GM19397 (cell line): ENCODE data around the gene FGF2.

Source experiments
- ATAC-seq: cut with Tn5 transposase; IDR thresholded peaks from one replicate; pipeline ENCODE4 v1.9.1; 2021; ENCODE audit warnings: mild to moderate bottlenecking, moderate library complexity; ENCODE audit not compliant: unreplicated experiment

FGF2 gene

DNA sequence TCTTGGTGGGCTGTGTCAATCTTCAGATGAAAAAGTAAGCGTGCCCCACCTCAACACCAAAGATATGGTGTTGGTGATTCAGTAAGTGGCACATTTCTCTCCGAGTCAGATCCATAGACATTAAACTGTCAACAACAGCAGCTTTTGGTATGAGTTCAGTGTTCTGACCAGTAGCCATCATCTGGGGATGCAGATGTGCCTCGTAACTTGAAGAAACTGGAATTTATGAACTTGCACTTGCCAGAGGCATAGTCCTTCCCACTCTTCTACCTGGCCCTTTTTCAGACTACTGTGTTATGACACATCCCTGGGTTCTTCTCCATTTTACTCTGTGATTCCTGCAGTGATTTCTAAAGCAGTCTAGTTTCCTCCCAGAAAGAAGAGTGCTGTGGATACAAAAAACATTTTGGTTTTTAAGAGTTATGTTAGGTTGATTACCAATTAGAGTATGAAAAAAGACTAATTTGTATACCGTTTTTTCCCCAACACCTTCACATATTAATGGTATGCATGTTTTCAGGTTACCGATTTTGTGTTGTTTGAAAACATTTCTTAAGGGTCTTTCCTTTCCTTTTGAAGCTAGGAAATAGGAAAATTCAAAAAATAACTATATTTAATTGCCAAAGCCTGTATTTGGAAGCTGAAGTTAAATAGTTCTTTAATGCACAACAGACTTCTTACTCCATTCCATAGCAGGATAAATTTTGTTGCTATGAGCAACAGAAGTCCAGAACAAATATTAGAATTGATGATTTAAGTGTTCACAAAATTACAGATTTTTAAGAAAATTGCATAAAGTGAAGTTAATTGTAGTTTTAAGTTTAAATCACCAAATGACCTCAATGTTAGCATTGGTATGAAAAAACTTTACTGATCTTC, 56.5 kb downstream of the FGF2 start:
- no peak for ATAC-seq

DNA sequence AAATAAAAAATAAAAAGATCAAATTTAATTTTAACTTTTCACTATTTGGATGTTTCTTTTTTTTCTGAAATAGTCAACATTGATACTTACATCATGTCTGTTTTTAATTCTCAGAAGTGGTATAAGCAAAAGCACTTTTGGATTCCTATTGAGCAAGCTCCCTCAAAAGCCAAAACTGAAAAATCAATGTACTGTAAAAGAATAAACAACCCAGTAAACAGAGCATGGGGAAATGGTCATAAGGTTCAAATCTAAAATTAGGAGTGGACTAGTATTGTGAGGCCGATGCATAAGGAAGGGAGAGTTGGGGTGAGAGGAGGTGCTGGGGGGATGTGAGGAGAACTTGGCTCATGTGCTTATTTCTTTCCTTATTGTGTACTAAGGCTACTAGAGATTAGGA, 57.9 kb downstream of the FGF2 start:
- no peak for ATAC-seq

DNA sequence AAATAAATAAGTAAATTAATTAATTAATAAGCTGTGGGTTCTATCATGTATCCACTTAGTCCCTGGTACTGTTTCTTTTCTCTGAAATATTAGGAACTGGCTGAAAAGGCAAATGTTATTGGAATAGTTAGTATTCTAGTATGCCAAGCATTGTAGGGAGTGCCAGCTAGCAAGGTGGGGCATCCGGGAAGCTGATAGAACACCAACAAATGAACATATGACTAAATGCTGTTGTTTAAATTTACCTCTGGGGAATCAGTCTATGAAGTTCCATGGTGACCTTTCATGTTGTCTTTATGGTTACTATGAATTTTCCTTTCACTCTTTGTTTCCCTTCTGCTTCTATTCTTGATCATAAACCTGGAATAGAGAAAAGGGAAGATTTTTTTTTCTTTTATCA, 63.1 kb downstream of the FGF2 start:
- ATAC-seq = no peak

DNA sequence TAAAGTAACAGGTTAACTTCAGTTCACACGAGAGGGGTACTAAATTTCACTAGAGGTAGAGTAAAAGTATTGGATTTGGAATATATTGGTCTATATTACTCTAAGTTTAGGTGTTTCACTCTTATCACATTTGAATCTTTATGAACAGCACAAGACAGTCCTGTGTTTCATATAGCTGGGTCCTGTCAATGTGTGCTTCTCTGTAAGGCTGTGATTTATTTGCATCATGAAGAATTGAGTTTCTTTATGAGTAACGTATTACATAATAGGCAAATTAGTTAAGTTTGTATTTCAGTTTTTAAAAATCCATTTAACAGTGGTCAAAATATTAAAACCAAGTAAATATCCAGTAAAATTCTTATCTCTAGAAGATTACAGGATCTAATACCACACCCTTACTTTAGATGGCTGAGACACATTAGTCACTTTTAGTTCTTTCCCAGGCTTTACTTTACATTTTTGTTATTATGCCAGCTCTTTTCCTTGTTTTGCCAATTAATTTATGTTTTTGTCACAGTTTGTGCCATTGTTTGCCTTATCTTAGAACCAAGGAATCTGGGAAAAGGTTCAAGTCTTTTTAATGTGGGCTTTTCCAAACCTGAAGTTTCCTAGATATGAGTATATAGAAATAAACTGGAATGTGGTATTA, 63.6 kb downstream of the FGF2 start:
- ATAC-seq = no peak

DNA sequence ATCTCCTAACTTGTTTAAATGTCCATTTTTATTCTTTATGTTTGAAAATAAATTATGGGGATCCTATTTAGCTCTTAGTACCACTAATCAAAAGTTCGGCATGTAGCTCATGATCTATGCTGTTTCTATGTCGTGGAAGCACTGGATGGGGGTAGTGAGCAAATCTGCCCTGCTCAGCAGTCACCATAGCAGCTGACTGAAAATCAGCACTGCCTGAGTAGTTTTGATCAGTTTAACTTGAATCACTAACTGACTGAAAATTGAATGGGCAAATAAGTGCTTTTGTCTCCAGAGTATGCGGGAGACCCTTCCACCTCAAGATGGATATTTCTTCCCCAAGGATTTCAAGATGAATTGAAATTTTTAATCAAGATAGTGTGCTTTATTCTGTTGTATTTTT, 68.2 kb downstream of the FGF2 start:
- no peak for ATAC-seq

DNA sequence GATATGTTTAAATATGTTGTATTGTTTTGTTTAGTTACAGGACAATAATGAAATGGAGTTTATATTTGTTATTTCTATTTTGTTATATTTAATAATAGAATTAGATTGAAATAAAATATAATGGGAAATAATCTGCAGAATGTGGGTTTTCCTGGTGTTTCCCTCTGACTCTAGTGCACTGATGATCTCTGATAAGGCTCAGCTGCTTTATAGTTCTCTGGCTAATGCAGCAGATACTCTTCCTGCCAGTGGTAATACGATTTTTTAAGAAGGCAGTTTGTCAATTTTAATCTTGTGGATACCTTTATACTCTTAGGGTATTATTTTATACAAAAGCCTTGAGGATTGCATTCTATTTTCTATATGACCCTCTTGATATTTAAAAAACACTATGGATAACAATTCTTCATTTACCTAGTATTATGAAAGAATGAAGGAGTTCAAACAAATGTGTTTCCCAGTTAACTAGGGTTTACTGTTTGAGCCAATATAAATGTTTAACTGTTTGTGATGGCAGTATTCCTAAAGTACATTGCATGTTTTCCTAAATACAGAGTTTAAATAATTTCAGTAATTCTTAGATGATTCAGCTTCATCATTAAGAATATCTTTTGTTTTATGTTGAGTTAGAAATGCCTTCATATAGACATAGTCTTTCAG, 68.8 kb downstream of the FGF2 start:
- no peak for ATAC-seq

DNA sequence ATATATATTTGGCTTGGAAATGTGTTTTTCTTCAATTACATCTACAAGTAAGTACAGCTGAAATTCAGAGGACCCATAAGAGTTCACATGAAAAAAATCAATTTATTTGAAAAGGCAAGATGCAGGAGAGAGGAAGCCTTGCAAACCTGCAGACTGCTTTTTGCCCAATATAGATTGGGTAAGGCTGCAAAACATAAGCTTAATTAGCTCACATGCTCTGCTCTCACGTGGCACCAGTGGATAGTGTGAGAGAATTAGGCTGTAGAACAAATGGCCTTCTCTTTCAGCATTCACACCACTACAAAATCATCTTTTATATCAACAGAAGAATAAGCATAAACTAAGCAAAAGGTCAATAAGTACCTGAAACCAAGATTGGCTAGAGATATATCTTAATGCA, 69.6 kb downstream of the FGF2 start:
- ATAC-seq = no peak

DNA sequence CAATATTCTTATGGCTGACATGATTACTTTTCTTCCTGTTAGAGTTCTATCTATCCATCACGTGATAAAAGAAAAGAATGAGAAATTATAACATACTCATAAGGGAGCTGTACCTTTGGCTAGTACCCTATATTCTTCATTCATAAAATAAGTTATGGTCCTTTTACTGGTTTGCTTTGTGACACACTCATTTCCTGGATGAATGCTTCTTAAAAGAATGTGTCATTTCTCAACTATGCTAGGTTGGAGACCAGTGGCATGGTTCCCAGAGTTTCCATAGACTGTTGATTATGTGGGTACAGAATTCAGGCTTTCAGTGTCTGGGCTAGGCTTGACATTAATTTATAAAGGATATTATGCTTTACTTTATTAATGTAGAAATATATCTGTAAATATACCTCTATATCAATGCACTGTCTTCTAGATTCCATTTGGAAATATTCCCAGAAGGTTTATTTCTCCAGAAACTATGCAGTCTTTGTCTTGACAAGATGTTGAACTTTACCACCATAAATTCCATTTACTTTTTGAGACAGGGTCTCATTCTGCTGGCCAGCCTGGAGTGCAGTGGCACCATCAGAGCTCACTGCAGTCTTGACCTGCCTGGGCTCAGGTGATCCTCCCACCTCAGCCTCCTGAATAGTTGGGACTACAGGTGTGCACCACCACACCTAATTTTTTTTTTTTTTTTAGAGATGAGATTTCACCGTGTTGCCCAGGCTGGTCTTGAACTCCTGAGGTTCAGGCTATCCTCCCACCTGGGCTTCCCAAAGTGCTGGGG, 71.9 kb downstream of the FGF2 start:
- ATAC-seq = no peak

DNA sequence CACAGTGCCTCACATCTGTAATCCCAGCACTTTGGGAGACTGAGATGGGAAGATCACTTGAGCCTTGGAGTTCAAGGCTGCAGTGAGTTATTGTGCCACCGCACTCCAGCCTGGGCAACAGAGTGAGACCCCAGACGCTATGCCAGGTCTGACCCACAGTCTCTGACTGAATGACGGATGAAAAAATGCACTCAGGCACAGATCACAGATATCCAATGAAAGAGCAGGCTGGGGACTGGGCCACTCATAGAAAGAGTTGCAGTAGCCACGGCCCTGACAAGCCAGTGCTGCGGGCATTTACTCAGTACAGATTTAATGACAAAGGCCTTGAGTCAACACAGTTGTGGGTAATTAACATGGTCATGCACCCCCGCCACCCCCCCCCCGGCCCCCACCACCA, 73.1 kb downstream of the FGF2 start:
- ATAC-seq = no peak

DNA sequence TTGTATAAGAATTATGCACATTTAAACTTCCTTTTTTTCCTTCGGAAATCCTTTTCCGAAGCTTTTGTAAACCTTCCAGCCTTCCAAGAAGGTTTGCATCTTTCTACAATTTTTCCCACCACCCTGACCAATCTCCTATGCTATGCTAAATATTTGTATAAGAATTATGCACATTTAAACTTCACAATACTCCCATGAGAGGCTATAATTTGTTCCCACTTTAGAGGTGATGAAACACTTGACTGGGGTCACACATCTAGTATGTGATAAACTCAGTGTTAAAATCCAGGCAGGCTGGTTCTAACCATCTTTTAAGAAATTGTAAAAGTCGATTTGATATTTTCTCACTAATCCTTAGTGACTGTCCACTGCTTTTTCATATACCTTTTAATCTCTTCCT, 73.7 kb downstream of the FGF2 start:
- ATAC-seq = no peak

DNA sequence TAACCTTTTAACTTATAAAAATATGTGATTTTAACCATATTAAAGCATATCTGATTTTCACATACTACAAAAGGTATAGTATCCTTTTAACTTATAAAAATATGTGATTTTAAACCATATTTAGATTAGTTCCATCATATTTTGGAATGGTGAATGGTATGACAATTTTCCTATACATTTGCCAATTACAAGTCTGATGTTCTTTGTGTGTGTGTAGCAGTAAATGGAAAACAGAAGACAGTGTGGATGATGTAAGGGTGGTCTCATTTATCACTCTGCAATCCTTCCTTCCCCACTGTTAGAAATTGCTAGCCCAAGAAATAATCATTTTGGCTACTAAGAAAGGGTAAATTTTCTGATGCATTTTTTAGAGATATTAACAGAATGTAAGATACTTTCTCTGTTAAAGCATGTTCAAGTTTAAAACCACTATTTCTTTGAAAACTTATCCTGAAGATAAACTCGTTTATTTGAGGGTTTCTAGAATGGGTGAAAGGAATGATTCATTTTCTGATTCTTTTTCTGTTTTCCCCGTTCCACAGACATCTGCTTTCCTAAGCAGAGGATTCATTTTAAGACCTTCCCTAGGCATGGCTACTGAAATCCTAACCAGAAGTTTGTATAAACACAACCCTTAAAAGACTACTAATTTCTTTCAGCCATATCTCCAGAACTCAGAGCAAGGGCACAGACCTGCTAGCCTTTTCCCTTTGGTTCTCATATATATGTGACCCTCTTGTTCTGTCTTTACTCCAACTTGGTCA, 74.8 kb downstream of the FGF2 start:
- no peak for ATAC-seq

DNA sequence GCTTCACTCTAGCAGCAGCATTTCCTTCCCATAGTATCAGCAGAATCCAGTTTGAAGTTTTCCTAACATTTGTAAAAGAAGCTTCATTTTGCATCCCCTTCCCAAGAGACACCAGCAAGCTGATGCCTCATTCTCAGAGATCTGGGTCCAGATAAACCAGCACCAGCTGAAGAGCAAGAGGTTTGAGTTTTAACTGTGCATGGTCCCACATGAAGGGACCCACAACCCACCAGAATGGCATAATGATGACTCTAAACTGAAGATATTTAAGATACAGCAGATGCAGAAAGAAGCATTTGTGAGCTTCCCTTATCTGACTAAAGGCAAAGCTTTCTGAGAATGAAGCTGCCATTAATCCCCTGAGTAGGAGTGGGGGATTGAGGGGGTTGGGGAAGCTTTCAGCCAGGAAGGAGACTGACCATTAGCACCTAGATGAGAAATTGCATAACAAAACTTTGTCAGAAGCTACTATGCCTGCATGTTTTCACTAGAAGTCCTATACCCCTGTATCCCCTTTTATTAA, 77.2 kb downstream of the FGF2 start:
- ATAC-seq = no peak

DNA sequence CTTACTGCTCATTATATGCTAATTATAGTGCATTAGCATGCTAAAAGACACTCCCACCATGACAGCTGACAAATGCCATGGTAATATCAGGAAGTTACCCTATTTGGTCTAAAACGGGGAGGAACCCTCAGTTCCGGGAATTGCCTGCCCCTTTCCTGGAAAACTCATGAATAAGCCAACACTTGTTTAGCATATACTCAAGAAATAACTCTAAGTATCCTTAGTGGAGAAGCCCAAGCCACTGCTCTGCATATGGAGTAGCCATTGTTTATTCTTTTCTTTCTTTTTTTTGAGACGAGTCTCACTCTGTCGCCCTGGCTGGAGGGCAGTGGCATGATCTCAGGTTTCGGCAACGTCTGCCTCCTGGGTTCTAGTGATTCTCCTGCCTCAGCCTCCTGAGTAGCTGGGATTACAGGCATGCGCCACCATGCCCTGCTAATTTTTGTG, 80.3 kb downstream of the FGF2 start:
- no peak for ATAC-seq

DNA sequence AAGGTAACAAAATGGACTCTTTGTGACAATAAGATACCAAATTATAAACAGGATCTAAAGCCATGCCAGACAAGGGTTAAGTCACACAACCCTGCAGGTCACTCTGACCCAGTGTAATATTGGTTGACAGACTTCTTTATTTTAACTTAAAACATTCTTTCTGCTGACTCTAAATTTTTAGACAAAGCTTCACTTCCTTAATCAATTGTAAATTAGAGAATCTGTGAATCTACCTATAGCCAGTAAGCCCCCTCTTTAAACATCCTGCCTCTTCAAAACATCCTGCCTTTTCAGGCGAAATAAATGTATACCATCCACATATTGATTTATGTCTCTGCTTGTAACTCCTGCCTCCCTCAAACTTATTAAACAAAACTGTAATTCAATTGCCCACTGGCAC, 81.6 kb downstream of the FGF2 start:
- no peak for ATAC-seq

DNA sequence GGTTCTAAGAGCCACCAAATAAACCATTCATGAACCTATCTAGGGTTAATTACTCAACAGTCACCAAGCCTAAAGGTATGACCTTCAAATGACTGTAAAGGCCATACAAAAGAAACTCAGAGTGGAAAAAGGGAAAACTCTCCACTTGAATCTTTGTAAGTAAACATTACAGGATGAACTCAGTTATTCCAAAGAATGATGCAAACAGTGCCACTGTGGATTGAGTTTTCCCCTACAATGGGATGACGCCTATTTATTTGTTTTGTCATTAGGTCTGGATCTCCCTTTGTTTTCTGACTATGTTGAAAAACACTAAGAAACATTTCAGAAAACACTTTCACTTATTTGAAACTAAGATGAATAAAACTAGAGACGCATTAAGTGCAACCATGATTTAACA, 83.1 kb downstream of the FGF2 start:
- no peak for ATAC-seq

DNA sequence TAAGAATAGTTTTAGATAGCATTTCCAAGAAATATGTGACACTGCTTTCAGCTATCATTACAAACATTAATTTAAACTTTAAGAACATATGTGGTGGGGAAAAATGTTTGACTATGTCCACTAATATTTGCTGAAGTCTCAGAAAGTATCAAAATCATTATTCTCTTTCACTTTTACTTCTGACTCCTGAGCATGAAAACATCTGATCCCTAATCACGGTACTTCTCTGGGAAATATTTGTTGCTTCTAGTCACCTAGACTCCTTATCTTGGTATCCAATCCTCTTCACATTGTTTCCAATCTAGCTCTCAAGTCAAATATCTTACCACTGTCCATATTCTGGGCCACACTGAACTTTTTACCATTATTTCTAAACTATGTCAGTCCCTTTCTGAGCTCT, 85.0 kb downstream of the FGF2 start:
- no peak for ATAC-seq

DNA sequence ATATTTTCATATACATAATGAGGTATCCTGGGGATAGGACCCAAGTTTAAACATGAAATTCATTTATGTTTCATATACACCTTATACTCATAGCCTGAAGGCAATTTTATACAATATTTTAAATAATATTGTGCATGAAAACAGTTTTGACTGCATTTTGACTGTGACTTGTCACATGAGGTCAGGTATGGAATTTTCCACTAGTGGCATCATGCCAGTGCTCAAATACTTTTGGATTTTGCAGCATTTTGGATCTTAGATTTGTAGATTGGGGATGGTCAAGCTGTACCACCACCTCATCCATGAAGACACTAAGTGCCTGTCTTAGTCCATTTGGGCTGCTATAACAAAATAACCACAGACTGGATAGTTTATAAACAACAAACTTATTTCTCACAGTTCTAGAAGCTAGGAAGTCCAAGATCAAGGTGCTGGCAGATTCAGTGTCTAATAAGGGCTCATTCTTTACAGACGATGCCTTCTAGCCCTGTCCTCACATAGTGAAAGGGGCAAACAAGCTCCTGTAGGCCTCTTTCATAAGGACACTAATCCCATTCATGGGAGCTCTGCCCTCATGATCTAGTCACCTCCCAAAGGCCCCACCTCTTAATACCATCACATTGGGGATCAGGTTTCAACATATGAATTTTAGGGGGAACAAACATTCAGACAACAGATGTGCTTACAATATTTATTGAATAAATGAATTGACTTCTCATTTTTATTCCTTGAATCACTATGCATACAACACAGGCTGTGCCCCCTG, 86.4 kb downstream of the FGF2 start:
- ATAC-seq = no peak

DNA sequence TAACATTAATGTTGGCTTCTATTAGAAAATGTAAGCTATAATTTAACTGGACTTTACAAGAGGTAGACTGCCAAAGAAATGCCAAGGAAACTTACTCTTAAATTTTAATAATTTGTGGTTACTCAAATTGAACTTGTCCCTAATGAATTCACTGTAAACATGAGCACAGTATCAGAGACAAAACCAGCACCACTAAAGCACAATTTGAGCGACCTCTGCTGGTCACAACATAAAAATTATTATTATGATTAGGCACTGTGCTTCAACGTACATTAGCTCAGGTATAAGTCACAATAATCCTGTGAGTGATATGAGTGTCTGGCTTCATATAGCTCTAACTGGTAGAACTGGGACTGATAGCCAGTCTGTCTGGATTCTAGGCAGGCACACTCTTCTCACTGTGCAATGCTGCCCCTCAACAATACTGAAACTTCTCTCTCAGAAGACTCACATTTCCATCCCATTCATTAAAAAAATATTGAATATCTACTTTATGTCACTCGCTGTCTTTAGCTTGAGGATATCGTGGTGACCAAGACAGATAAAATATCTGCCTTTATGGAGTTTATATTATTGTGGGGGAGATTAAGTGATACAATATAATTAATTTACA, 87.8 kb downstream of the FGF2 start:
- peak; percentile 84 for ATAC-seq

DNA sequence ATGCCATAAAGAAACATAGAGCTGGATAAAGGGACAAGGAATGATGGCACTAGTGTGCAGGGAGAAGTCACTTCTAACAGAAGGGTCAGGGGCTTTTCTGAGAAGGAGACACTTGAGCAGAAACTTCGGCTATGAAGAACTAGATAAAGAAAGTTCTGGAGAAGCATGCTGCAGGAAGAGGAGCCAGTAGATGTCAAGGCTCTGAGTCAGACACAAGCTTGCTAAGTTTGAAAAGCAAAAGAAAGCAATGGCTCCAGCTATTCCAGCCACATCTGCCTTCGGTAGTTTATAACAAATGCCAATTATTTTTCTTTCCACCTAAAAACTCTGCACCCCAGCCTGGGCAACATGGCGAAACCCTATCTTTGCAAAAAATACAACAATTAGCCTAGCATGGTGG, 88.3 kb downstream of the FGF2 start:
- ATAC-seq = no peak
